ENCODE measurements around the gene ENDOG.

The ENDOG gene

GRCh38 chr9:128800061-128800460, 18.2 kb upstream of the ENDOG start:
- no peak for DNase-seq (ENCODE audit: low read depth)

DNA sequence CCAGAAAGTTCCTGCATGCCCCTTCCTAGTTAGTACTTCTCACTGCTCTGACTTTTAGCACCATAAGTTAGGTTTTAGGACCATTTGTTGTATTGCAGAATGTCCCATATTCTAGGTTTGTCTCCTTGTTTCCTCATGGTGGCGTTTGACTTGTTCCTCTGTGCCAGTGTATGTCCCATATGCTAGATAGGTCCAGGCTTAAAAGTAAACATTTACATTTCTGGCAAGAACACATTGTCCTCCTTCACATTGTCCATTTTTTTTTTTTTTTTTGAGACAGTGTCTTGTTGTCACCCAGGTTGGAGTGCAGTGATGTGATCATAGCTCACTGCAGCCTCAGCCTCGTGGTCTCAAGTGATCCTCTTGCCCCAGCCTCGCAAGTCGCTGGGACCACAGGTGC, 15.8 kb upstream of the ENDOG start:
- no peak for DNase-seq (ENCODE audit: low read depth)

DNA sequence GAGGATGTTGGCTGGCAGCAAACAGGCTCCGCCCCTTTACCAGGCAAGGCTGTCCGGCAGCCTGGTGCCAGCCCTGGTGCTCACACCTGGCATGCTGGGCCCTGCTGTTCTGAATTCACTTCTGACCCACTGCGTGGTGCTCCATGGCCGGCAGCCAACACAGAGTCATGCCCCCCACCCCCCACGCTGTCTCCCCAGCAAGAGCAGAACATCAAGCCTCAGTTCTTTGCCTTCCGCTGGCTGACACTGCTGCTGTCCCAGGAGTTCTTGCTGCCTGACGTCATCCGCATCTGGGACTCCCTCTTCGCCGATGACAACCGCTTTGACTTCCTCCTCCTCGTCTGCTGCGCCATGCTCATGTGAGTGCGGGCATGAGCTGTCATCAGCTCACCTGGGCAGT, 12.6 kb upstream of the ENDOG start:
- no peak for DNase-seq (ENCODE audit: low read depth)

- DNase-seq (ENCODE audit: low read depth), result no peak
Measured at GRCh38 chr9:128807827-128808226, 10.5 kb upstream of the ENDOG start.

GRCh38 chr9:128808543-128808942, 9.8 kb upstream of the ENDOG start:
- DNase-seq (ENCODE audit: low read depth), result no peak

DNA sequence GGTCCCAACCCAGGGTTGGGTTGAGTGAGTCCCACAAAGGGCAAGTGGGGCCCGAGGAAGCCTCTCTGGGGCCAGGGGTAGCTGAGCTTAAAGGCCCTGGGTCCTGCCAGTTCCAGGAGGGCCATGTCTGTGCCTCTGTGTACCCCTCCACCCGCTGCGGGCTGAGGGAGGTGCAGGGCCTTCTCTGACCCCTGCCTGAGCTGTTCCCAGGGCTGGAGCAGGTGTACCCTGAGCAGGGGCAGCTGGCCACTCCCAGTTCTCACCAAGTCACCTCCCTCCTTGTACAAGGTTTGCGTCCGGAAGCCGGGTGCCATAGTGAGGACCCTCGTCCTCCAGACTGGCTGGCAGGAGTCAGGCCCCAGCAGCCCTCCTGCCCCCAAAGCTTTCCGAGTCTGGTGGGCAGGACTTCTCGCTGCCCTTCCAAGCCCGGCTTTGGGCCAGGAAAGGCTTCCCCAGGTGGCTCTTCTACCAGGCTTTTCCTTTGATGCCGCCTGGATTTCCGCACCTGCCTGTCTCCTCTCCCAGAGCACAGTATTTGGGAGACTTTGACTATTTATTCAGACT, 9.2 kb upstream of the ENDOG start:
- DNase-seq (ENCODE audit: low read depth), result no peak

GRCh38 chr9:128809831-128810230, 8.5 kb upstream of the ENDOG start:
- no peak for DNase-seq (ENCODE audit: low read depth)

DNA sequence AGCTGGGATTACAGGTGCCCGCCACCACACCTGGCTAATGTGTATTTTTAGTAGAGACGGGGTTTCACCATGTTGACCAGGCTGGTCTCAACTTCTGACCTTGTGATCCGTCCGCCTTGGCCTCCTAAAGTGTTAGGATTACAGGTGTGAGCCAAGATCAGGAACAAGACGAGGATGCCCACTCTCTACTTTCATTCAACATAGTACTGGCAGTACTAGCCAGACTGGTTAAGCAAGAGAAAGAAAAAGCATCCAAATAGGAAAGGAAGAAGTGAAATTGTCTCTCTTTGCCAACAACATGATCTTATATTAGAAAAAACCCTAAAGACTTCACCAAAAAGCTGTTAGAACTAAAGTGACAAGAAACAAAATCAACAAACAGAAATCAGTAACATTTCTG, 7.4 kb upstream of the ENDOG start:
- DNase-seq (ENCODE audit: low read depth), result no peak

DNA sequence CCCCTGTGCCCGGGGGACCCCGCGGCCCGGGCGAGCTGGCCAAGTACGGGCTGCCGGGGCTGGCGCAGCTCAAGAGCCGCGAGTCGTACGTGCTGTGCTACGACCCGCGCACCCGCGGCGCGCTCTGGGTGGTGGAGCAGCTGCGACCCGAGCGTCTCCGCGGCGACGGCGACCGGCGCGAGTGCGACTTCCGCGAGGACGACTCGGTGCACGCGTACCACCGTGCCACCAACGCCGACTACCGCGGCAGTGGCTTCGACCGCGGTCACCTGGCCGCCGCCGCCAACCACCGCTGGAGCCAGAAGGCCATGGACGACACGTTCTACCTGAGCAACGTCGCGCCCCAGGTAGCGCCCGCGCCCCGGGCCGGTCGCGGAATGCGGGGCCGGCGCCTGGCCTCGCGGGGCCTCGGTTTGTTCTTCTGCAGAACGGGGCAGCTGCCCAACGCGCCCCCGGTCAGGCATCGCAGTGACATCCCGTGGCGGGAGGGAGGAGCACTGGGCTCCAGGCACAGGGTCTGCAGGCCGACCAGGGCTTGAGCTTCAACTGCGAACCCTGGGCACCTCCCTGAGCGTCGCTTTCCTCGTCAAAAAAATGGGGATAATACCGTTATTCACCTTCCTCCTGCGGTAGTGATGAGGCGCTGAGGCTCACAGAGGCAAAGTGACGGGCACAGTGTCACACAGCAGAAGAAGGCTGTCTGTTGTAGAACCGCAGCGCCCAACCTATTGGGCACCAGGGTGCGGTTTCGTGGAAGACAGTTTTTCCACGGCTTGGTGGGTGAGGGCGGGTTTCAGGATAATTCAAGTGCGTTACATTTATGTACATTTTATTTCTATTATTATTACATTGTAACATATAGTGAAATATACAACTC, 777 bp downstream of the ENDOG start:
- no peak for DNase-seq (ENCODE audit: low read depth)

GRCh38 chr9:128819716-128820664, 1.7 kb downstream of the ENDOG start:
- no peak for DNase-seq (ENCODE audit: low read depth)

DNA sequence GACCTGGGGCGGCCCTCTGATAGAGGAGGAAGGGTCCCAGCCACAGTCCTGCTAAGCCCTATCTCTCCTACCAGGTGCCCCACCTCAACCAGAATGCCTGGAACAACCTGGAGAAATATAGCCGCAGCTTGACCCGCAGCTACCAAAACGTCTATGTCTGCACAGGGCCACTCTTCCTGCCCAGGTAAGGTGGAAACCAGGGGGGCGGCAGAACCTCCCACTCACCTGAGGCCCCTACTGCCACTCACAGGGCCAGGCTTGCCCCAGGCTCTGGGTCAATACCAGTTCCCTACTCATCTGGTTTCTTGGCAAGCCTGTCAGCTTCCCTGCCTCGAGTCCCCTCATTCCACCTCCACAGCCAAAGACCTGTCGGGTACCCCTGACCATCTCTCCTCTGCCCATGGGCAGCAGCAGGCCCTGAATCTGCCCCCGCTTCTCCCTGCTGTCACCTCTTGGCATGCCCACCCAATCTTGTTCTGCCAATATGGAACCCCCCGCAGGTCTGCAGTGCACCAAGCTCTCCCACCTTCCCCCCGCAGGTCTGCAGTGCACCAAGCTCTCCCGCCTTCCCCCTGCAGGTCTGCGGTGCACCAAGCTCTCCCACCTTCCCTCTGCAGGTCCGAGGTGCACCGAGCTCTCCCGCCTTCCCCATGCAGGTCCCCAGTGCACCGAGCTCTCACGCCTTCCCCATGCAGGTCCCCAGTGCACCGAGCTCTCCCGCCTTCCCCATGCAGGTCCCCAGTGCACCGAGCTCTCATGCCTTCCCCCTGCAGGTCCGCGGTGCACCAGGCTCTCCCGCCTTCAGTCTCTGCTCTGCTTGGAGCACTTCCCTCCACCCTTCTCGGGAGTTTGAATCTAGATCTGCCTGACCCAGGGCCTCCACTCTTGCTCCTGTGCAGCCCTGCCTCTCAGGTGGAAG, 2.6 kb downstream of the ENDOG start:
- DNase-seq (ENCODE audit: low read depth), result no peak

DNA sequence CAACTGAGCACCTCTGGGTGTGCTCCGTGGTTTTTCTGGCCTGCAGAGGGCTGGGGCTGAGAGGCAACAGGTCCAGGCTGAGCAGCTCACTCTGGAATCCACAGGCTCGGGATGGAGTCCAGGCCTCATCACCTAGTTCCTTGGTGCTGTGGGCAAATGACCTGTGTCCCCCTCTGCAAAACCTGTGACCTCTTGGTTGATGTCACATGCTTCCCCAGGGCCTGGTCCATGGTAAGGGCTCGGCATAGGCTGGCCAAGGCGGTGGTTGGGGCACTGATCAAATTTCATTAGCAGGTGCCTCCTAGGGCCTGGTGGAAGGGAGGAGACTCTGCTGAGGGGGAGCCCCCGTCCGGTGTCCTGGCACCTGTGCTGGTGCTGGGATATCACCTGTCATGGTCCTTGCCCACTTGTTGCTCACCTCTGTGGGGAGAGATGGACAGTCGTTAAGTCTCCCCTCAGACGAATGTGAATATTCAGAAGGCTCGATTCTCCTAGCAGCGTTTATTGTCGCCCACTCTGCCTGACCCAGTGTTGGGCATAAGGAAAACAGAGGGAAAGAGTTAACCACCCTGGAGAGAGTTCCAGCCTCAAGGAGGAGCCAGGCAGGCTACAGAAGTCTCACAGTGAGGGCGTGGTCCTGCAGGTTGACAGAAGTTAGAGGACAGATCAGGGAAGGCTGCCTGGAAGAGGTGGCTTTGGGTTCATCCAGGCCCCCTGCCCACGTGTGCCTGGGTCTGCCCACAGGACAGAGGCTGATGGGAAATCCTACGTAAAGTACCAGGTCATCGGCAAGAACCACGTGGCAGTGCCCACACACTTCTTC, 3.5 kb downstream of the ENDOG start:
- DNase-seq (ENCODE audit: low read depth), result no peak

GRCh38 chr9:128822407-128823042, 4.2 kb downstream of the ENDOG start:
- no peak for DNase-seq (ENCODE audit: low read depth)

GRCh38 chr9:128823362-128823902, 5.1 kb downstream of the ENDOG start:
- DNase-seq (ENCODE audit: low read depth), result no peak

- no peak for DNase-seq (ENCODE audit: low read depth)
Measured at GRCh38 chr9:128823903-128824406, 5.7 kb downstream of the ENDOG start.

GRCh38 chr9:128824911-128825310, 6.6 kb downstream of the ENDOG start:
- DNase-seq (ENCODE audit: low read depth), result no peak

DNA sequence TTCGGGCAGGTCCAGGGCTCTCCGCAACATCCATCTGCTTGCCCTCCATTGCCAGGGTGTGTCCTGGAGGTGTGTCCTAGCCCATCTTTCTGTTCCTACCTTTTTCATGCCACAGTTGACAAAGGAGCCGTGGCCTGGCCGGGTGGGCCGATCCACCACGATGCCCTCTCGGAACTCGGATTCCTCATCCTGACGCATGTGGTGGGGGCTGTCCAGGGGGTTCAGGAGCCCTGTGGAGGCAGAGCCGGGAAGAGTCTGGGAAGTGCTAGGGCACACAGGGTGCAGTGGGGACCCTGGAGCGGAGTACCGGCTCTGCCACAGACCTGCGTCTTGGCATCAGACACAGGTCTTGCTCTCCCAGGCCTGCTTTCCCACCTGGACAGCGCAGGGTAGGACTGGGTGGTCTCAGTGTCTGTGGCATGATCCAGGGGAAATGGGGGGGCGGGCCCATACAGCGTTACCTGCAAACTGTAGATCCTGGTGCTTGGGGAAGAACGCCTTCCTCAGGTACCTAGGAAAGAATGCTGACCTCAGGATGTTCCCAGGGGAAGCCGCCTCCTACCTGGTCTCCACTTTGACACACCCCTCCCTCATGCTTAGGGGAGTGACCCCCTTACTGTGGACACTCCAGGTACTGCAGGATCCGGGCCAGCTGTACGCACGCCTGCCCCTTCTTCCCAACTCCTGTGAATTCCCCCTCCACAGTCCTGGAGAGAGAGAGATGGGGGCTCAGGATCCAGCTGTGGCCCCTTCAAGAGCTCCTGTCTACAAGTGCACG, 7.8 kb downstream of the ENDOG start:
- no peak for DNase-seq (ENCODE audit: low read depth)

GRCh38 chr9:128828267-128828666, 10.0 kb downstream of the ENDOG start:
- DNase-seq (ENCODE audit: low read depth), result no peak

Measured in GM04503 (cell line).